Inflammatory macrophage treated with lipopolysaccharide for 1 hour (primary cell): ENCODE results near the gene SVIL.
A peak's percentile ranks its signal among the peaks of the same experiment; 100 is the strongest.
"Not testable (repeated sequence)": the region's sequence is repeated elsewhere in the genome, so short reads cannot be mapped to it uniquely, and the experiment has no call there.

Experiments used
- DNase-seq, 2 donors: peaks; one replicate each; pipeline ENCODE4 v3.0.0-alpha.2; 2020 to 2022

SVIL gene

GRCh38 chr10:29448756-29449592 lies 185.8 kb downstream of the SVIL start:
- peak; percentile 61 to 86 for DNase-seq

- no peak for DNase-seq
Measured at GRCh38 chr10:29448125-29448524, 186.6 kb downstream of the SVIL start.

- peak; percentile 45 to 56 for DNase-seq
Measured at GRCh38 chr10:29446327-29446726, 188.4 kb downstream of the SVIL start.

- no peak for DNase-seq
Measured at GRCh38 chr10:29443745-29444523, 190.8 kb downstream of the SVIL start.

GRCh38 chr10:29440981-29441380 lies 193.8 kb downstream of the SVIL start:
- DNase-seq = no peak

- not testable (repeated sequence) for DNase-seq
Measured at GRCh38 chr10:29439005-29439404, 195.8 kb downstream of the SVIL start.

- no peak for DNase-seq
Measured at GRCh38 chr10:29438271-29438670, 196.5 kb downstream of the SVIL start.

- no peak for DNase-seq
Measured at GRCh38 chr10:29437871-29438270, 196.9 kb downstream of the SVIL start.

- no peak for DNase-seq
Measured at GRCh38 chr10:29435809-29436501, 198.8 kb downstream of the SVIL start.

- DNase-seq = peak; percentile 24 to 54
Measured at GRCh38 chr10:29434111-29434510, 200.7 kb downstream of the SVIL start.

GRCh38 chr10:29431711-29432110 lies 203.1 kb downstream of the SVIL start:
- DNase-seq = no peak

- no peak for DNase-seq
Measured at GRCh38 chr10:29430101-29430500, 204.7 kb downstream of the SVIL start.

GRCh38 chr10:29428486-29428885 lies 206.3 kb downstream of the SVIL start:
- no peak for DNase-seq

- no peak for DNase-seq
Measured at GRCh38 chr10:29427667-29428066, 207.1 kb downstream of the SVIL start.

GRCh38 chr10:29426420-29426819 lies 208.4 kb downstream of the SVIL start:
- no peak for DNase-seq

- DNase-seq = no peak
Measured at GRCh38 chr10:29424017-29424416, 210.8 kb downstream of the SVIL start.

GRCh38 chr10:29420744-29421143 lies 214.0 kb downstream of the SVIL start:
- no peak for DNase-seq

- DNase-seq = no peak
Measured at GRCh38 chr10:29417324-29417723, 217.4 kb downstream of the SVIL start.

GRCh38 chr10:29415876-29416275 lies 218.9 kb downstream of the SVIL start:
- DNase-seq = no peak

GRCh38 chr10:29414501-29414900 lies 220.3 kb downstream of the SVIL start:
- no peak for DNase-seq

- DNase-seq = peak; percentile 46 to 76
Measured at GRCh38 chr10:29412485-29412884, 222.3 kb downstream of the SVIL start.

GRCh38 chr10:29411666-29412315 lies 223.0 kb downstream of the SVIL start:
- peak; percentile 57 to 76 for DNase-seq
